Measurements from ENCODE around the gene DLL4.

DLL4 gene

GRCh38 chr15:40906991-40907802 is 21.9 kb upstream of the DLL4 start:
- DNase-seq, result peak; percentile 52

GRCh38 chr15:40908095-40908494 is 21.0 kb upstream of the DLL4 start:
- DNase-seq, result no peak

GRCh38 chr15:40909662-40910630 is 19.2 kb upstream of the DLL4 start:
- no peak for DNase-seq

- DNase-seq, result peak; percentile 50
Measured at GRCh38 chr15:40911141-40911540, 18.0 kb upstream of the DLL4 start.

GRCh38 chr15:40911693-40912092 is 17.4 kb upstream of the DLL4 start:
- no peak for DNase-seq

GRCh38 chr15:40912478-40912877 is 16.7 kb upstream of the DLL4 start:
- DNase-seq, result no peak

GRCh38 chr15:40914013-40914412 is 15.1 kb upstream of the DLL4 start:
- DNase-seq, result no peak

GRCh38 chr15:40914486-40914885 is 14.7 kb upstream of the DLL4 start:
- no peak for DNase-seq

GRCh38 chr15:40915116-40915661 is 14.0 kb upstream of the DLL4 start:
- DNase-seq, result no peak

- DNase-seq, result no peak
Measured at GRCh38 chr15:40915679-40916078, 13.5 kb upstream of the DLL4 start.

- no peak for DNase-seq
Measured at GRCh38 chr15:40917585-40917984, 11.6 kb upstream of the DLL4 start.

GRCh38 chr15:40918146-40918798 is 10.9 kb upstream of the DLL4 start:
- peak; percentile 77 for DNase-seq

GRCh38 chr15:40918799-40919392 is 10.2 kb upstream of the DLL4 start:
- no peak for DNase-seq

GRCh38 chr15:40921949-40922607 is 7.1 kb upstream of the DLL4 start:
- DNase-seq, result no peak

- no peak for DNase-seq
Measured at GRCh38 chr15:40922608-40923005, 6.5 kb upstream of the DLL4 start.

GRCh38 chr15:40923551-40923950 is 5.6 kb upstream of the DLL4 start:
- no peak for DNase-seq

GRCh38 chr15:40925495-40925862 is 3.7 kb upstream of the DLL4 start:
- no peak for DNase-seq

- no peak for DNase-seq
Measured at GRCh38 chr15:40925863-40926658, 3.1 kb upstream of the DLL4 start.

GRCh38 chr15:40926659-40927494 is 2.3 kb upstream of the DLL4 start:
- DNase-seq, result no peak

GRCh38 chr15:40927495-40927872 is 1.7 kb upstream of the DLL4 start:
- no peak for DNase-seq

Measured in NCI-H510A (cell line).